Bronchial epithelial cell (primary cell): ENCODE measurements around the gene DNM2. TPM values are rescaled to one million over a fixed set of nuclear protein-coding genes. Genes with fewer than 3 reads are reported as not detected.

Experiments used
- DNase-seq: peaks from one replicate; pipeline ENCODE4 v3.0.0-alpha.2; 2010; ENCODE audit warnings: low read depth
- FAIRE-seq: peaks from 2 replicates; lab custom pipeline; 2011; peaks lifted over from hg19 to GRCh38; lab: Jason Lieb, UNC
- H3K27me3 ChIP-seq: 2 replicates; pipeline ENCODE4 v1.5.1; 2011; ENCODE audit warnings: low read length; ENCODE audit not compliant: control insufficient read depth, insufficient read depth
- H3K36me3 ChIP-seq: 2 replicates; pipeline ENCODE4 v1.5.1; 2011; ENCODE audit warnings: low read length; ENCODE audit not compliant: control insufficient read depth, insufficient read depth
- H3K4me3 ChIP-seq: 2 replicates; pipeline ENCODE4 v1.5.1; 2011; ENCODE audit warnings: mild to moderate bottlenecking, low read depth, low read length, control low read depth
- total RNA-seq: library from RNA; depleted of rRNA; stranded (reverse); fragments of >200 nt; gene quantifications from 2 replicates; pipeline ENCODE4 v1.2.1, GENCODE V29; 2014
- TF ChIP-seq, protein P1 (sequence below): IDR thresholded peaks from 2 replicates; pipeline ENCODE4 v1.5.1; 2011; ENCODE audit warnings: mild to moderate bottlenecking, moderate library complexity, low read length, control low read depth, inconsistent platforms; ENCODE audit not compliant: insufficient read depth, severe bottlenecking

The DNM2 gene
- total RNA-seq, 1 donor from 2014 or later = 68.4 TPM

DNA sequence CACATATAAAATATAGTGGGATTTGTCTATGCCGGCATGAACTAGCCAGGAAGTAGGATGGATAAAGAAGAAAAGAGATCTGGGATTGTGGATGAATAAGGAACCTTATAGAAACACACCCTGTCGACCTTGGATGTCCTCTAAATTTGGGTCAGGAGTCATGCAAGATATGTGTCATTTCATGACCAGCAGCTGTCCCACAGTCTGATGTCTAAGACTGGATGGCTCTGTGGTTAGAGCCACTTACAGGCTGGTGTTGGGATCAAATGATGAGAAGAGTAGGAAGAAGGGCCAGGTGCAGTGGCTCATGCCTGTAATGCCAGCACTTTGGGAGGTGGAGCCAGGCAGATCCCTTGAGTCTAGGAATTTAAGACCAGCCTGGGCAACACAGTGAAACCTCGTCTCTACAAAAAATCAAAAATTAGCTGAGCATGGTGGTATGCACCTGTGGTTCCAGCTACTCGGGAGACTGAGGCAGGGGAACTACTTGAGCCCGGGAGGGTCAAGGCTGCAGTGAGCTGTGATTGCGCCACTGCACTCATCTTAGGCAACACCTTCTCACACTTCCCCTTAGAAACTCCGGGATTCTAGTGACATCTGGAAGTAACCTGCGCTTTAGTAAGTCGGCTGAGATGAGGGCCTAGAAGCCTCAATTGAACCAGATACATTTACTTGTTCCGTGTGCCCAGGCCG is 87.3 kb downstream of the DNM2 start:
- FAIRE-seq = peak; percentile 32
- DNase-seq = no peak
- TF ChIP-seq, protein P1, sequence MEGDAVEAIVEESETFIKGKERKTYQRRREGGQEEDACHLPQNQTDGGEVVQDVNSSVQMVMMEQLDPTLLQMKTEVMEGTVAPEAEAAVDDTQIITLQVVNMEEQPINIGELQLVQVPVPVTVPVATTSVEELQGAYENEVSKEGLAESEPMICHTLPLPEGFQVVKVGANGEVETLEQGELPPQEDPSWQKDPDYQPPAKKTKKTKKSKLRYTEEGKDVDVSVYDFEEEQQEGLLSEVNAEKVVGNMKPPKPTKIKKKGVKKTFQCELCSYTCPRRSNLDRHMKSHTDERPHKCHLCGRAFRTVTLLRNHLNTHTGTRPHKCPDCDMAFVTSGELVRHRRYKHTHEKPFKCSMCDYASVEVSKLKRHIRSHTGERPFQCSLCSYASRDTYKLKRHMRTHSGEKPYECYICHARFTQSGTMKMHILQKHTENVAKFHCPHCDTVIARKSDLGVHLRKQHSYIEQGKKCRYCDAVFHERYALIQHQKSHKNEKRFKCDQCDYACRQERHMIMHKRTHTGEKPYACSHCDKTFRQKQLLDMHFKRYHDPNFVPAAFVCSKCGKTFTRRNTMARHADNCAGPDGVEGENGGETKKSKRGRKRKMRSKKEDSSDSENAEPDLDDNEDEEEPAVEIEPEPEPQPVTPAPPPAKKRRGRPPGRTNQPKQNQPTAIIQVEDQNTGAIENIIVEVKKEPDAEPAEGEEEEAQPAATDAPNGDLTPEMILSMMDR = no peak
- no peak overlapping the region for H3K4me3 ChIP-seq
- peaks cover 23% of the 10 kb centered on the region for H3K36me3 ChIP-seq
- no peaks in the 10 kb centered on the region for H3K27me3 ChIP-seq

DNA sequence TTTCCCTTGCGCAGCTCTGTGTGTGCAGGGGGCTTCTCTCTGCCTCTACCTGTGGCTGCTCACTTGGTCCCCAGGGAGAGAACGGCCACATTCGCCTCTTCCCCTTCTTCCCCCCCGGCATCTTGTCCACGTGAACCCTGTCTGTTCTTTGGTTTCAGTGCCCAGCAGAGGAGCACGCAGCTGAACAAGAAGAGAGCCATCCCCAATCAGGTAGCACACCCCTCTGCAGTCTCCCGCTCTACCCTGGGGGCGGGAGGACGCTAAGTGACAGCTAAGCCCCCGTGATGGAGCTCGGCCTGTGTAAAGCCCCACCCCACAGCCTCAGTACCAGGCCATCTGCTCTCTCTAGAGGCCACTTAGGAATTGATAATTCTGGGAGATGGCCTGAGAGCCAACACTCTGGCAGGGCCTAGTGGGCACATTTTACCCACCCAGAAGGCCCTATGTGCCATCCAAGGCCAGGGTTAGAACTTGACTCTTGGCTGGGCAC is 87.9 kb downstream of the DNM2 start:
- TF ChIP-seq, protein P1 = no peak
- Histone ChIP-seq H3K36me3 (peaks cover 23% of the 10 kb centered on the region), H3K27me3 (no peaks in the 10 kb centered on the region), H3K4me3 (no peak overlapping the region)
- FAIRE-seq (no peak), DNase-seq (no peak)

DNA sequence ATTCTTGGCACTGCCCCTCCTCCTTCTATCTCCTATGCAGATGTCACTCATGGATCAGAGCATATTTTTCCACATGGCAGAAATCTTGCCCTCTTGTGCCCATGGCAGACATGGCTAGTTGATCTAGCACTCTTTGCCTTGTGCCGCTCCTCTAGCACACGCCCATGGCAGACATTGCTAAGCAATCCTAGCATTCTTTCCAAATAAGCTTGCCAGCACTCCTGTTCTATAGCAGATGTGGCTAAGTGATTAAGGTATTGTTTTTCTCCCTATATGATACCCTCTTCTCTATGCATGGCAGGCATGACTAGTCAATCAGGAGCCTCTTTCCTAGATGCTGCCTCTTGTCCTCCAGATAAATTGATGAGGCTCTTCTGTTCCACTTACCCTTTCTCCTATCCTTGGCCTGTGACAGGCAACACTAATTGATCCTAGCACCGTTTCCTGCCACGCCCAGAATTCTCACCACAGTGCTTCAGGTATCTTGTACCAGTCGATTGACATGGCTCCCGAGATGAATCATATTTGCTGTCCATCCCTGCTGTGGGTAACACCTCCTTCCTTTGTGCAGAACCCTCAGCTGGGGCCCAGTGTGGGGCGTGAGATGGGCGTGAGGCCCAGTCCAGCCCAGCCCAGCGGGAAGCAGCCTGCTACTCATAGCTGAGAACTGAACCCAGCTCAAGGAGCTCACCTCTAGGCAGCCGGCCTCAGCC is 91.2 kb downstream of the DNM2 start:
- H3K27me3 ChIP-seq = no peaks in the 10 kb centered on the region
- TF ChIP-seq, protein P1 = no peak
- DNase-seq = peak; percentile 84
- FAIRE-seq = peak; percentile 50
- no peak overlapping the region for H3K4me3 ChIP-seq
- peaks cover 24% of the 10 kb centered on the region for H3K36me3 ChIP-seq

DNA sequence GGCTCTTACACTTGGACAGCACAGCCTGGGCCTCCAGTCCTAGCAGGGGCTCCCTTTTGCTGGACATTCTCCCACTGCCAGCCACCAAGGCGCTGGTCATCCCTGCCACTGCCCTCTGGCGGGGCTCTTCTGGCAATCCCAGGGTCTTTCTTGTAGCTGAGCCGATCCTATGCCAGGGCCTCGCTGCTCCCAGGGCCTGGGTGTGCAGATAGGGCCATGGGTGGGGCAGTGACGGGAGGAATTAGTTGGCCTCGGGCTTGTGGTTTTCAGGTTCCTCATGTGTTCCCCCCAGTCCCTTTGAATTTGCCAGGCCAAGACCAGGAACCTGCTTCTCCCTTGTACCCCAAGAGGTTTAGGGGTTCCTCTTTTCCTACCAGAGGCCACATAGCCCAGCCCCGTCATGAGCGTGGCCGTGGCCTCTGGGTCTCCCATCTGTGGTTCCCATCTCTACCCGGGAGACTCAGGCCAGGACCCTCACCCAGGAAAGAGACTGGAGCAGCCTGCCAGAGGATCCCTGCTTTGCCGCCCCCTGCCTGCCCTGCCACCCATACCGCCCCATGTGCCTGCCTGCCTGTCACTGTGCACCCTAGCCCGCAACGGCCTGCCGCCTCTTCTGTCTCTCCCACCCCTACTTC is 91.9 kb downstream of the DNM2 start:
- H3K4me3 ChIP-seq = no peak overlapping the region
- no peaks in the 10 kb centered on the region for H3K27me3 ChIP-seq
- TF ChIP-seq, protein P1 = no peak
- DNase-seq = no peak
- no peak for FAIRE-seq
- H3K36me3 ChIP-seq = peaks cover 24% of the 10 kb centered on the region

DNA sequence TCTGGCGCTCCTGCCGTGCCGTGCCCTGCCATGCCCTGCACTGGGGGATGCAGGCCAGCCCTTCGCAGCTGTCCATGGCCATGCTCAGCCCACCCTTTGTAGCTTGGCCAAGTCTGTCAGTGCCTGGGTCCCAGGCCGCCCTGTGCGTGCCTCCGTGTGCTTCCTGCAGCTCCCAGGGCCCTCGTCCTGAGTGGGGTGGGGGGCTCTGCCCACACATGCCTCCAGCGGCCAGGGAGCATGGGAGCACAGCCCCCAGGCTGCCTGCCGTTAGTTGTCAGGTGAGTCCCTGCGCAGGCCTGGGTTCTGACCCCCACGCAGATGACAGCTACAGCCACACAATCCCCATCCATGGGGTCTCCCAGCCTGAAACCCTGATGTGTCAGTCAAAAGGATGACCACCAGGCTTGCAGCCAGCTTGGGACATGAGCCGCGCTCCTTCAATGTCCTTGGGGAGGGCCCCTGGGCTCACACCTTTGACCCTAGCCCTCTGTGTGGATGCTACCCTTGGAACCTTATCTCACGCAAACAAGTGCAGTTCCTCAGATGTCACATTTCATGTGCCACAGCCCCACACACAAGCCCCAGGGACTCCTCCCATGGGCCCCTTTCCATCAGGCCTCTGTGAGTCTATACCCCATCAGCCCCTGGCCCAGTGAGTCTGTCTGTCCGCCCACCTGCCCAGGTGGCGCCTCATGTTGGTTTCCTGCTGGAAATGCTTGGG is 93.7 kb downstream of the DNM2 start:
- peaks cover 24% of the 10 kb centered on the region for H3K36me3 ChIP-seq

More for the DNA sequence above, 93.7 kb downstream of the DNM2 start:
- Histone ChIP-seq H3K27me3 (no peaks in the 10 kb centered on the region), H3K4me3 (no peak overlapping the region)
- DNase-seq (no peak), FAIRE-seq (no peak)
- TF ChIP-seq, protein P1 = no peak
